HG03521 (cell line): ENCODE results near the gene KCNJ1.

Experiments
- ATAC-seq: cut with Tn5 transposase; IDR thresholded peaks from one replicate; pipeline ENCODE4 v1.9.1; 2021; ENCODE audit warnings: mild to moderate bottlenecking, moderate library complexity; ENCODE audit not compliant: unreplicated experiment

Gene KCNJ1

DNA sequence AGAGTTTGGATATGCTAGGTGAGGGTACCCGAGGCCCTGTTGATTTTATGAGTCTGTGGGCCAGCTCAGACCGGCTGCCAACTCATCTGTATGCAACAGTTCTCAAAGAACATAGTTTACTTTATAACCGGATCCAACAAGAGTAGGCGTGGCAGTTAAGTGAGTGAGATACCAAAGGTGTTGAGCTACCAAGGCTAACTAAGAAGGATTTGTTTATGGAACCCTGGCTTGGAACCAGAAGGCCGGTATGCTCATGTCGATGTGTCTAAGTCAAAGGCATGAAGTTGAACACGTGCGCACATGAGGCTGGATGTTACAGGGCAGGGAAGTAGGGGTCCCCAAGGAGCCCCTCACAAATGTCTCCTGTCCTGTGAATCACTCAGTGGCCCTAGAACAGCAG lies at the start of gene KCNJ1:
Gene KCNJ1, minus strand, starts transcription at position 20 of the 400 bp plus-strand sequence. CDS start 27,053 bp downstream, outside the sequence.
- ATAC-seq: no peak

DNA sequence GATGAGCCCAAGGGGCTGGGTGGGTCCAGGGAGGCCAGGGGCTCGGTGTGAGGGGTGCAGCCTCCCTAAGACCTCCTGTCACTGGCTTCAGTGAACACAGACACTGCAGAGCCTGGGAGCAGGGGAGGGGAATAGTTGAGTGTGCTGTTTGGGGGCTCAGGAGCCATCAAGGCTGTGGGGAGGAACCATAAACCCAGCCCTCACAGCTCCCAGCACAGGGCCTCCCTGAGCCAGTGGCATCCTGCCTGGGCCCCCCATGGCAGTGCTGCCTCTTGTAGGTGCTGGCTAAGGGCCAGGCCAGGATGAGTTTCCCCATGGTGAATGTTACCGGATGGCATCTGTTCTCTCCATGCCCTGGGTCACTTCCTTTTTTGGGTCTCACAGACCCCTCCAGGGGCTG lies 49.6 kb upstream of the KCNJ1 start:
- ATAC-seq: no peak

DNA sequence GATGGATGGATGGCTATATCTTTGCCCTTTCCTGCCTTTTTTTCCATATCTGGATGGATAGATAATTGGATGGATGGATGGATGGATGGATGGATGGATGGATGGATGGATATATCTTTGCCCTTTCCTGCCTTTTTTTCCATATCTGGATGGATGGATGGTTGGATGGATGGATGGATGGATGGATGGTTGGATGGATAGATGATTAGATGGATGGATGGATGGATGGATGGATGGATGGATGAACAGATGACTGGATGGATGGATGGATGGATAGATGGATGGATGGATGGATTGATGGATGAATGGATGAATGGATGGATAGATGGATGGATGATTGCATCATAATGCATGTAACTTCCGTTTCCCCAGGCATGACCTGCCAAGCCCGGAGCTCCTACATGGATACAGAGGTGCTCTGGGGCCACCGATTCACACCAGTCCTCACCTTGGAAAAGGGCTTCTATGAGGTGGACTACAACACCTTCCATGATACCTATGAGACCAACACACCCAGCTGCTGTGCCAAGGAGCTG lies 49.0 kb upstream of the KCNJ1 start:
- ATAC-seq: no peak

DNA sequence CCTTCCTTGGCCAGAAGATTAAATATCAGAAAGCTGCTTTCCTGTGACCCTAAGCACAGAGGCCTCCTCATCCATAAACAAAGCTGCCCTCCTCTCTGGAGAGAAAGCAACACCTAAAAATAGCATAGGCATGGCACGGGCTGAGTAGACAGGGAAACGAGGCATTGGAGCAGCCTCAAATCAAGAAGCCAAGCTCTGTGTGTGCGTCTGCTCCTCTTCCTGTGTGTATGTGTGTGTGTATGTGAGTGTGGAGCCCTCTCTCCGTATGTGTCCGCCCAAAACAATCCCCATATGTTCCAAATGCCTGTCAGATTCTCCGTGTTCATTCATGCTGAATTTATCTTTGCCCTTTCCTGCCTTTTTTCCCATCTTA lies 48.0 kb upstream of the KCNJ1 start:
- no peak for ATAC-seq

DNA sequence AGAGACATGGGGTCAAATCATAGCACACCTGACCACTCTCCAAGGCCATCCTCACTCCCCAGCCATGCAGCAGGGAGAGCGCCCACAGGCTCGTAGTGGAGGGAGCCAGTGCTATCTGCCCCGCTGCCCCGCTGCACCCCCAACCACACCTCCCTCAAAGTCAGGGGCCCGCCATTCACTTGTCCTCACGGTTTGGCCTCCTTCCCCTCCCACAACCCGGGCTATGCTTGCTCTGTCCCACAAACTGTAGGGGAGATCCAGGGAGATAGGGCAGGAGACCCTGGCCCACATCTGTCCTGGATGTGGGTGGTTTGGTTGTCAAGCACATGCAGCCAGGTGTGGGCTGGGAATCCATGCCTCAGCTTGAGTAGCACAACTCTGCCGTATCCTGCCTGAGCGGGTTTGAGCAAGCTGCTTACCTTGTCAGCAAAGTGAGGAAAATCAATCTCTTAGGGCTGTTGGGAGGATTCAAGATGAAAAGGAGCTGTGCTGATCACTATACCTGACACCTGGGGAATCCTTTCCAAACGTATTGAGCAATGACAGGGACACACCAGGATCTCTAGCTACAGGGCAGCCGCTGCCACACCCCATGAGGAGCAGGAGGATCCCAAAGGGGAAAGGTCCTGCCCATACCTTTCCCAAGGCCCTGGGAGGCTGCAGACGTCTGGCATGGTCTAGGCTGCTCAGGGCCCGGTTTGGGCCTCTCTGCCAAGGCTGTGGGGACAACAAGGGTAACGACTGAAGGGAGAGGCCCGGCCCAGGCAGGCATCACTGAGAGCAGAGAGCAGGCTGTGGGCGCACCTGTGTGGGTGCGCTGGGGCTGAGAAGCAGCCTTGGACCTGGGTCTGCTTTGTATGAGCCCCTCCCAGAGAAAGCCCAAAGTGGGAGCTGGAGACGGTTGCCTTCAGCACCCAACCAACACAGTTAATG lies 47.4 kb upstream of the KCNJ1 start:
- no peak for ATAC-seq

DNA sequence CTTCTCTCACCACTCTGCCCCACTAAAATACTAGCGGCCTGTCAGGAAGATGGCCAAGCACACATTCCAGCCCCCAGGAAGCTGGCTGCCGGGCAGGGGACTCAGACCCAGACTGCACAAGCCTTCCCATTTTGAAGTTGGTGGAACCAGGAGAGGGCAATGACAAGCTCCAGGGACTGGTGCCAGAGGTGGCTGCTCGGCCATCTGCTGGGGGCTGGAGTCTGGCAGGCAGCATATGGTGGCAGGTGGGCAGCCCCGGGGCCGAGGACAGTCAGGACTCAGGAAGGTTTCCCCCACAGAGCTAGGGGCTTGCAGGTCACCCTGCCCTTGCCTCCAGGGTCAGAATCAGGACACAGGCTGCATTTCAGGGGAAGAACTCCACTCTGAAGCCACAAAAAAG lies 46.7 kb upstream of the KCNJ1 start:
- no peak for ATAC-seq

DNA sequence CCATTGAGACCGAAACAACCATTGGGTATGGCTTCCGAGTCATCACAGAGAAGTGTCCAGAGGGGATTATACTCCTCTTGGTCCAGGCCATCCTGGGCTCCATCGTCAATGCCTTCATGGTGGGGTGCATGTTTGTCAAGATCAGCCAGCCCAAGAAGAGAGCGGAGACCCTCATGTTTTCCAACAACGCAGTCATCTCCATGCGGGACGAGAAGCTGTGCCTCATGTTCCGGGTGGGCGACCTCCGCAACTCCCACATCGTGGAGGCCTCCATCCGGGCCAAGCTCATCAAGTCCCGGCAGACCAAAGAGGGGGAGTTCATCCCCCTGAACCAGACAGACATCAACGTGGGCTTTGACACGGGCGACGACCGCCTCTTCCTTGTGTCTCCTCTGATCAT lies 44.6 kb upstream of the KCNJ1 start:
- ATAC-seq: no peak

DNA sequence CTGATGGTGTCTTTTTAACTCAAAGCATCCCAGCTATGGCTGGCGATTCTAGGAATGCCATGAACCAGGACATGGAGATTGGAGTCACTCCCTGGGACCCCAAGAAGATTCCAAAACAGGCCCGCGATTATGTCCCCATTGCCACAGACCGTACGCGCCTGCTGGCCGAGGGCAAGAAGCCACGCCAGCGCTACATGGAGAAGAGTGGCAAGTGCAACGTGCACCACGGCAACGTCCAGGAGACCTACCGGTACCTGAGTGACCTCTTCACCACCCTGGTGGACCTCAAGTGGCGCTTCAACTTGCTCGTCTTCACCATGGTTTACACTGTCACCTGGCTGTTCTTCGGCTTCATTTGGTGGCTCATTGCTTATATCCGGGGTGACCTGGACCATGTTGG lies 44.1 kb upstream of the KCNJ1 start:
- ATAC-seq: no peak

DNA sequence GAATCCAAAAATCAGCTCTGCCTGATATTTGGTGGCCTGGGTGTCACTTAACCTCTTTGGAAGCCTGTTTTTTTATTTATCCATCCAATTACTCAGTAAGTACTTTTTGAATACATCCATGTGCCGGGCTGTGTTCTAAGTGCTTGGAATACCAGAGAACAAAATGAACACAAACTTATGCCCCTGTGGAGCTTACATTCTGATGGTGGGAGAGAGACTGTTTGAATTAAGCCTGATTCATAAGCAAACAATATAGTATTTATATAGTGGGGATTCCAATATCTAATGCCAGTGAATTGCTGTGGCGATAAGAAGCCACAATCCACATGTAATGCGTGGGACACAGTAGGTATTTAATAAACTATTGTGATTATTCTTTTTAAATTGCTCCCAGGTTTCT lies 43.5 kb upstream of the KCNJ1 start:
- no peak for ATAC-seq

DNA sequence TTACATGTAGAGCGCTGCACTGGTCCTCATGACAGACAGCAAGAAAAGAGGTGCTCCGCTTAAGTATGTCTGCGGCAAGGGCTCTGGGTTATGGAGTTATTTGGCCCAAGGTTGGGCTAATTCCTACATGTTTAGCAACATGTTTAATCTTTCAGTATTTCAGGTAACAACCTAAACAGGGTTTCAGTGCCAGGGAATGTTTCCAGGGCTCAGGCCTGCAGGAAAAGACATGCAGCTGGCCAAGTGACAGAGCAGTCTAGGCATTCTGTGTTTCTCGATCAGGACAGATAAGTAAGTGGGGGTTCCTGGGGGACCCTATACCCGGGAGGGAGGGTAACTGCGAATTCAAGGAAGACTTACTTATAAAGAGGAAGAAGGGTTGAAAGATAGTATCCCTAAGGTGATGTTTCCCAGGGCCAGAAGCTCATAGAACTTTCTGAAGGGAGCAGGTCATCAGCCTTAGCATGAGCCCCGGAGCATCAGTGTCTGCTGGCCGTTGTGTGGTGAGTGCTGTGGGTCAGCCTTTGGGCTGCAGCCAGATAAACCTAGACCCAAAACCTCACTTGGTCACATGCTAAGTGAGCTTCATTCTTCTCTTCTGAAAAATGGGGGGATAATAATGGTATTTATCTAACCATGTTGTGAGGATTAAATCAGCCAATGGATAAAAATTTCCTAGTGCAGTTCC lies 42.5 kb upstream of the KCNJ1 start:
- no peak for ATAC-seq

DNA sequence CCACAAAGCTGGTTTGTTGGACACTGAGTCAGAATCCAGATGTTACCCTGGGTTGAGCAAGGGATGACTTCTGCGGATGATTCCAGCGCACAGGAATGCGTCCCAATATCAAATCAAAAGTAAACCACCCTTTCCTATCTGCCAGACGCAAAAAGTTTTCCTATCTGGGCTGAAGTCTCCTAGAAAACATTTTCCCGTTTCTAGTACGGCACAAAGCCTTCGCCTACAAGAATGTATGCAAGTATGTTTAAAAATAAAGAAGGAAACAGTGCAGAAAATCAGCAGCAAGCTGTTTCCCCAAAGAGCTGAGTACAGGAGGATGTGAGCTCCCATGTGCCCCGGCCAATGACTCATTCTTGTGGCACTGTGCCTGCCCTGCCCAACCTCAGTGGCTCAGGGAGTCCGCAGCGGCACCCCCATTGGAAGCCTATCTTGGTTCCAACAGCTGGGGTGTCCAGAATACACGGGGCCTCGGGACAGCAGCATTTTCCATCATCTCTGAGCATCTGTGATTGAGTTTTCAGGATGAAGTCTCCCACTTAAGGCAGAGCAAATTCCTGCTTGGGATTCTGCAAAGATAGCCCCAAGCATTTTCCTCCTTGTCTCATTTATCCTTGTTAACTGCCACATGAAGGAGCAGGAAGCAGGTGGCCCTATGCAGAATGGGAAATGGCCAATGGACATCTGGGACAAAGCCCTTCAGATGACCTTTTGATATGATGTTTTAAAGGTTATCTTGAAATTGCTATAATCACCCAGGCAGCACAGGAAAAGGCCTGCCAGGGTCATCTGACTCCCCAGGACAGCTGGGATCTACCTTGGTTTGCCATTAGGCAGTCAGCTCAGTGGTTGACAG lies 41.5 kb upstream of the KCNJ1 start:
- ATAC-seq: no peak

DNA sequence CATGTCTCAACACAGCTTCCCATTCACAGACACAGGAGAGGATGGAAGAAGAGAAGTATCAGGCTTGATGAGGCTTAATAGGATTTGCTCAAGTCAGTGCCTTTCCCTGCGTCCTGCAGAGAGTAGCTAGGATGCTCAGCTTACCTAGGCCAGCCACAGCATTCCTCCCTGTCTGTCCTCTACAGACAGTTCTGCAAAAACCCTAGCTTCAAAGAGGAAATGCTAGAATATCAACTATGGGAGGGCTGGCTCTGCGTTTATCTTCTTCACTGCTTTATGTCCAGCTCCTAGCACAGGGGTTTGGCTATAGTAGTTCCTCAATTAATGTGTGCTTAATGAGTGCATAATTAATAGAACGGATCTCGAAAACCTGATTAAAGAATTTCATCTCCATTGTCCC lies 40.5 kb upstream of the KCNJ1 start:
- no peak for ATAC-seq

DNA sequence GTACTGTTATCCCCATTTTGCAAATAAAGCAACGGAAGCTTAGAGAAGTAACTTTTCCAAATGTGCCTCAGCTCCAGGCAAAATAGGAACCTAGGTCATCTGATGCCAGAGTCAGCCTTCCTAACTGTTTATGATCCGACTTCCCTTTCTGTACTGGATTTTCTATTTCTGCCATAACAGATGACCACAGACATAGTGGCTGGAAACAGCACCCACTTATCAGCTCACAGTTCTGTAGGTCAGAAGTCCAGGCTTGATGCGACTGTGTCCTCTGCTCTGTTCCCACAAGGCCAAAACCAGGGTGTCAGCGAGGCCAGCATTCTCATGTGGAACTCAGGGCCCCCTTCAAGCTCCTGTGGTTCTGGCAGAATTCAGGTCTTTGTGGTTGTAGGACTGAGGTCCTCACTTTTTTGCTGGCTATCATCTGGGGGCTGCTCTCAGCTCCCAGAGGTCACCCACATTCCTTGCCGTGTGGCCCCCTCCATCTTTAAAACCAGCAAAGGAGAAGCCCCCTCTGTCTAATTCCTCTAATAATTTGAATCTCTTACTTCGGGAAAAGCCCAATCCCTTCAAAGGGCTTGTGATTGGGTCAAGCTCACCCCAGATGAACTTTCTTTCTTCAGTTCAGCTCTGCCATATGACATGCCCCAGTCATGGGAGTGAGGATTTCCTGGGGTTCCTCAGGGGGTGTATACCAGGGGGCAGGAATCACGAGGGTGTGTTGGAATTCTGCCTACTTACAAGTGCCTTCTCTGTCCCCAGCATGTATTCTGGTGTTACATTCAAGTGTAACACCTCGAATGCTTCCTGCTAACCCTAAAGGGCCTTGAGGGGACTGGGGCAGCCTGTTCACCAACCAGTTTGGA lies 39.3 kb upstream of the KCNJ1 start:
- ATAC-seq: no peak

DNA sequence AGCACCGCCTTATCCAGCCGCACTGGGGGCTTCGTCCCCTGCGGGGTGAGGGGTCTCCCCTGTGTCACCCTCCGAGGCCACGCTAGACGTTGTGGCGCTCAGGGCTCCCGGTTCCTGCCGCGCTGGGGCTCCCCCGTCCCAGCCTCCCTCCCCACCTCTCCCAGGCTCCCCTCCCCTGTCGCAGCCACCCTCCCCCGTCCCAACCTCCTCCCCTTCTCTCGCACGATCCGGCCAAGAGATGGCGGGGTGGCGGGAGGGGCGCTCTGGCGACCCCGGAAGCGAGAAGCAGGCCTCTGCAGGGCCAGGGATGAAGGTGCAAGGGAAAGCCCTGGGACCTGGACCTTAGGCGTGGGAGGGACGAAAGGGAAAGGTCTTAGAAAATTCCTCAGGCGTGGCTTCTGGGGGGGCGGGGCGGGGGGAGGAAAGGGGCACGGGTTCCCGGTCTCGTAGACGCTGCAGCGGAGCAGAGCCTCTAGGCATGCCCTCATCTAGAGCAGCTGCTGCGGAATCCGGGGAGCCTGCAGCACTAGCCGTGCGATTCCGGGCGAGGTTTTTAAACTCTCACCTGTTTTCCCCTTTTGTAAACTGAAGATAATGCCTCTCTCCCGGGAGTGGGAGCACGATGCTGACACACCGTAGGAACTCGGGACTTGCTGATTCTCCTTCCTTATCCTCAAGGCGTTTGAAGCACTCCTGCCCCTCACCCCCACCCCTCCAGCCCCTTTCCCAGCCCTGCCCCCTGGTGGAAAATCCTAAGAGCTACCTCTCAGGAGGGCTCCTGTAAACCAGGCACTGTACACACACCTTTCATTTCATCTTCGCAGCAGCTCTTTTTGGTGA lies 38.5 kb upstream of the KCNJ1 start:
- no peak for ATAC-seq

DNA sequence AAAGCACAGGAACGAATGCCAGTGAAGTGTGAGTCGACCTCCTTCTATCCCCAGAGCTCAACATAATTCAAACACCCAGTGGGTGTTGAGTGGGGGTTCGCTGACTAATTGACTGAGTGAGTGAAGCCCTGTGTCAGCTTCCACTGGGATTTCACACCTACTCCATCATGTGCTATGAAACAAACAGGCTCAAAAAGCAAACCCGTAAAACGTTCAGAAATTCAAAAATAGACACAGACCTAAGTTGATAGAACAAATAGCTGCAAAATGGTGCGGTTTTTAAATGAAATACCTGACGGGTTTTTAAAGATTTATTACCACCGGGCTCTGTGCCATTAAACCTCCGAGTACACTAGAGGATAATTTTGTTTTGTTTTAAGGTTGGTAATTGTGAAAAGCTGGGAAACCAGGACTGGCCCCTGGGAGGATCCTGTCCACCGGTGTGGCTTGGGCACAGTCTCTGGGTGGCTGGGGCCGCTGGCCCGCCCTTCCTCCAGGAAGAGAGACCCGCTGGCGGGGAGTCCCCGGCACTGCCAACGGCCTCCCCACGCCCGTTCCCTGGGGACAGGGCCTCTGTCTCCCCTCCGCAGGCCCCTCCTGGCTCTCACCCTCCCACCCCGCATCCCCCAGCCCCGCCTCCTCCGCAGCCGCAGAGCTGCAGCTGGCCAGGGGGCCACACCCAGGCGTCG lies 37.7 kb upstream of the KCNJ1 start:
- no peak for ATAC-seq

DNA sequence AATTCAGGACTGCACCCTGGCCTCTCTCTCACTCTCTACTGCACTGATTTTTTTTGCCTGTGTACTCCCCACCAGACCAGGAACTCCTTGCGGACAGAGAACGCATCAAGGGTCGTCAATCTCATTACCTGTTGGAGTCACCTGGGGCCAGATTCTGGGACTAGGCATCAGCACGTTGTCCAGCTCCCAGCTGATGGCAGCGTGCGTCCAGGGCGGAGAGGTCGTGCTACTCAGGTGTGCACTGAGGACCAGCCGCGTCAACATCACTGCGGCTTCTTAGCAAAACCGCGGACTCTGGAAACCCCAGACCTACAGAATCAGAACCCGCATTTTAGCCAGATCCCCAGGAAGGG lies 37.2 kb upstream of the KCNJ1 start:
- no peak for ATAC-seq

DNA sequence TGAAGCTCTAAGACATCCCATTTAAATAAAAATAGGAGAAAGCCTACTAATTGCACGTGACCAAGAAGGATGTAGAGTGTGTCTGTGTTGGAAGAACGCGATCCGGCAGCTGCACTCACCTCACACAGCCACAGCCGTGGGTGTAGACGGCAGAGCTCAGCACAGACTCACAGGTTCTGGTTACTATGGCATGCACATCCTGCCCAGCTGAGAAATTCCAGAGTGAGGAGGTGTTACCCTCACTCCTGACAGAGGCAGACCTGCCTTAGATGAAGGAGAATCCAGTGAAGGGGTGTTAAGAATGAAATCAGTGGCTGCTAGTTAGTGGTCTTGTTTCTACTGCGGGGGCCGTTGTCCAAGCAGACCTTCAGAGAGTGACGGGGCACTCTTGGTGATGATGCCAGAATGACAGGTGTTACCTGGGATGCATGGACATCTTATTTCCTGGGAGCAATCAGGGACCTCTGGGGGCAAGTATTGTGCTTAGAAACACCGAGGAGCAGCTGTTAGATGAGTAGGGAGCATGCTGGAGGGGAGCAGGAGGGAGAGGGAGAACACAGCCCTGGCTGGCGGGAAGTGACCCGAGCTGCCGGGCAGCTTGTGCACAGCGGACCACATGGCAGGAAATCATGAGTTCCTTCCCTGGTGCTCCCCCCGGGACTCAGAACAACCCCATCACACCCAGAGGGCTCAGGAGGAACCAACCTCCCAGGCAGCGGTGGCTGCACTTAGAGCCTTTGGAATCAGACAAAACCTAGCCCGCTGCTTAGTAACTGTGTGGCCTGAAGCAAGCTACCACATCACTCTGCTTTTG lies 36.4 kb upstream of the KCNJ1 start:
- no peak for ATAC-seq

DNA sequence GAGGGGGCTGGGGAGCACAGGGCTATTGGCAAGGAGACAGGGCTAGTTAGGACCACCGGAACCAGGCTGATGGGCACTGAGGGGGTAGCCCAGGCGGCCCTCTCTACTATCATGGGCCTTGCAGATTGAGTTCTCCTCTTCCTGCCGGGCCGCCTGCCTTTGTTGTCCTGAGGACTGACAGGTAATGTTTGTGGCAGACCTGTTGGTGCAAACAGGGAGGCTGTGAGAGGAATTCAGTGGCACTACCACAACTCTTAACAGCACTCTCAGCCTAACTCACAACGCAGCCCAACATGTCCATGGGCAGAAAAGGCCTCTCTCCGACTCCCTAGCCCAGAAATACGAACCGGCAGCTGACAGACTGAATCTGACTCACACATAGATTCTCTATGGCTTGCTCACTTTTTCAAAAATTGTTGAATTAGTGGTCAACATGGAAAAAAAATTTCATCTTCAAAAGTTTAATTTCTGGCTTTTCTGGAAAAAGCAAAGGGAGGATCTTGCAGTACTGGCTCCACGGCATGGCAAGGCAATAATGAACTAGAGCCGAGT lies 35.5 kb upstream of the KCNJ1 start:
- ATAC-seq: no peak
